PC-3 (cell line): Measurements from ENCODE around the gene GPC5.
"Not testable (repeated sequence)": the region's sequence is repeated elsewhere in the genome, so short reads cannot be mapped to it uniquely, and the experiment has no call there.

Experiments used
- EZH2 ChIP-seq: fragments of 300-600 bp; sonication (generic); IDR thresholded peaks from one replicate; pipeline ENCODE4 v1.6.1; 2017; ENCODE audit warnings: antibody characterized with exemption, mild to moderate bottlenecking, low read length; ENCODE audit not compliant: unreplicated experiment
- EZH2phosphoT487 ChIP-seq: fragments of 300-600 bp; sonication (generic); IDR thresholded peaks from 2 replicates; pipeline ENCODE4 v1.6.1; 2018; ENCODE audit warnings: mild to moderate bottlenecking, antibody characterized with exemption, low read length, borderline replicate concordance
- TF ChIP-seq, protein P1 (sequence below): fragments of 300-600 bp; sonication (generic); conservative IDR thresholded peaks from 2 replicates; pipeline ENCODE4 v1.5.1; 2017; ENCODE audit warnings: antibody characterized with exemption, low read depth, mild to moderate bottlenecking, low read length

DNA sequence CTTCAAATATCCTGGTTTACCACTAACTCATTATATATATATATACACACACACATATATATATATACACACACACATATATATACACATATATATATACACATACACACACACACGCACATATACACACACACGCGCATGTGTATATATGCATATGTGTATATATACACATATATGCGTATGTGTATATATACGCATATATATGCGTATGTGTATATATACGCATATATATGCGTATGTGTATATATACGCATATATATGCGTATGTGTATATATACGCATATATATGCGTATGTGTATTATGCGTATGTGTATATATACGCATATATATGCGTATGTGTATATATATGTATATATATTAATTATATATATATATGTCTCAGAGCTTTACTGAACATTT is 275.9 kb downstream of the GPC5 start:
- TF ChIP-seq, protein P1, sequence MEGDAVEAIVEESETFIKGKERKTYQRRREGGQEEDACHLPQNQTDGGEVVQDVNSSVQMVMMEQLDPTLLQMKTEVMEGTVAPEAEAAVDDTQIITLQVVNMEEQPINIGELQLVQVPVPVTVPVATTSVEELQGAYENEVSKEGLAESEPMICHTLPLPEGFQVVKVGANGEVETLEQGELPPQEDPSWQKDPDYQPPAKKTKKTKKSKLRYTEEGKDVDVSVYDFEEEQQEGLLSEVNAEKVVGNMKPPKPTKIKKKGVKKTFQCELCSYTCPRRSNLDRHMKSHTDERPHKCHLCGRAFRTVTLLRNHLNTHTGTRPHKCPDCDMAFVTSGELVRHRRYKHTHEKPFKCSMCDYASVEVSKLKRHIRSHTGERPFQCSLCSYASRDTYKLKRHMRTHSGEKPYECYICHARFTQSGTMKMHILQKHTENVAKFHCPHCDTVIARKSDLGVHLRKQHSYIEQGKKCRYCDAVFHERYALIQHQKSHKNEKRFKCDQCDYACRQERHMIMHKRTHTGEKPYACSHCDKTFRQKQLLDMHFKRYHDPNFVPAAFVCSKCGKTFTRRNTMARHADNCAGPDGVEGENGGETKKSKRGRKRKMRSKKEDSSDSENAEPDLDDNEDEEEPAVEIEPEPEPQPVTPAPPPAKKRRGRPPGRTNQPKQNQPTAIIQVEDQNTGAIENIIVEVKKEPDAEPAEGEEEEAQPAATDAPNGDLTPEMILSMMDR: not testable (repeated sequence)
- not testable (repeated sequence) for TF ChIP-seq EZH2phosphoT487, EZH2
